ENCODE results near the gene GSTK1.

GSTK1 gene

DNA sequence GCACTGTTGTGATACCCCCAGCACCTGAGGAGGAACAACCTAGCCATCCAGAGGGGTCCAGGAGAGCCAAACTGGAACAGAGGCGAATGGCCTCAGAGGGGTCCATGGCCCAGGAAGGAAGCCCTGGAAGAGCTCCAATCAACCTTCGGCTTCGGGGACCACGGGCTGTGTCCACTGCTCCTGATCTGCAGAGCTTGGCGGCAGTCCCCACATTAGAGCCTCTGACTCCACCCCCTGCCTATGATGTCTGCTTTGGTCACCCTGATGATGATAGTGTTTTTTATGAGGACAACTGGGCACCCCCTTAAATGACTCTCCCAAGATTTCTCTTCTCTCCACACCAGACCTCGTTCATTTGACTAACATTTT is 23.3 kb downstream of the GSTK1 start:
- TF ChIP-seq, protein P1, sequence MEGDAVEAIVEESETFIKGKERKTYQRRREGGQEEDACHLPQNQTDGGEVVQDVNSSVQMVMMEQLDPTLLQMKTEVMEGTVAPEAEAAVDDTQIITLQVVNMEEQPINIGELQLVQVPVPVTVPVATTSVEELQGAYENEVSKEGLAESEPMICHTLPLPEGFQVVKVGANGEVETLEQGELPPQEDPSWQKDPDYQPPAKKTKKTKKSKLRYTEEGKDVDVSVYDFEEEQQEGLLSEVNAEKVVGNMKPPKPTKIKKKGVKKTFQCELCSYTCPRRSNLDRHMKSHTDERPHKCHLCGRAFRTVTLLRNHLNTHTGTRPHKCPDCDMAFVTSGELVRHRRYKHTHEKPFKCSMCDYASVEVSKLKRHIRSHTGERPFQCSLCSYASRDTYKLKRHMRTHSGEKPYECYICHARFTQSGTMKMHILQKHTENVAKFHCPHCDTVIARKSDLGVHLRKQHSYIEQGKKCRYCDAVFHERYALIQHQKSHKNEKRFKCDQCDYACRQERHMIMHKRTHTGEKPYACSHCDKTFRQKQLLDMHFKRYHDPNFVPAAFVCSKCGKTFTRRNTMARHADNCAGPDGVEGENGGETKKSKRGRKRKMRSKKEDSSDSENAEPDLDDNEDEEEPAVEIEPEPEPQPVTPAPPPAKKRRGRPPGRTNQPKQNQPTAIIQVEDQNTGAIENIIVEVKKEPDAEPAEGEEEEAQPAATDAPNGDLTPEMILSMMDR (IDR thresholded peaks at IDR 0.05) = no peak

DNA sequence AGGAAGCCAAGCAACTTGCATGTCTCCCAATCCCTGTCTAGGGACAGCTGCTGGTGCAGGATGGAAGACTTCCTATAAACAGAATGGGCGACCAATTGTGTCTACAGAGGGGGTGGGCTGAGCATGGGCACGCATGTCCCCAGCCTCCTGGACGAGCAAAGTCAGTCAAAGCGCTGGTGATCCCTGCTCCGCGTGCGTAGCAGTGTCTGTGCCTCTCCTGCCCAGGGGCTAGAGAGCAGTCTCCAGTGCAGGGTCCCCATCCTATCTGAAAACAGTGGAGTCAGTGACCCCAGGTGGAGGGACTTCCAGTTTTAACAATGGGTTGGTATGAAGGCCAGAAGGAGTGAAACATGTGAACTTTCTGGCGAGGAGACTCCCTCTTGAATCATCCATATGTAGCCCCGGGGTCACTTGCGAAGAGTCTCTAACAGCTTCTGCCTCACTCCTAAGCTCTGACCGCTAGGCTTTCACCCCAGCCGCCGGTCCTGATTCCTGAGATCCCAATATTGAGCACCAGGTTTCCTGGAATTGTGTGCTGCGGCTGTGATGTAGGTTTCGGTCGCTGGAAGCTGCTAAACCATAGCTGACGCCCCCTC is 24.2 kb downstream of the GSTK1 start:
- TF ChIP-seq, protein P1 (IDR thresholded peaks at IDR 0.05) = no peak

DNA sequence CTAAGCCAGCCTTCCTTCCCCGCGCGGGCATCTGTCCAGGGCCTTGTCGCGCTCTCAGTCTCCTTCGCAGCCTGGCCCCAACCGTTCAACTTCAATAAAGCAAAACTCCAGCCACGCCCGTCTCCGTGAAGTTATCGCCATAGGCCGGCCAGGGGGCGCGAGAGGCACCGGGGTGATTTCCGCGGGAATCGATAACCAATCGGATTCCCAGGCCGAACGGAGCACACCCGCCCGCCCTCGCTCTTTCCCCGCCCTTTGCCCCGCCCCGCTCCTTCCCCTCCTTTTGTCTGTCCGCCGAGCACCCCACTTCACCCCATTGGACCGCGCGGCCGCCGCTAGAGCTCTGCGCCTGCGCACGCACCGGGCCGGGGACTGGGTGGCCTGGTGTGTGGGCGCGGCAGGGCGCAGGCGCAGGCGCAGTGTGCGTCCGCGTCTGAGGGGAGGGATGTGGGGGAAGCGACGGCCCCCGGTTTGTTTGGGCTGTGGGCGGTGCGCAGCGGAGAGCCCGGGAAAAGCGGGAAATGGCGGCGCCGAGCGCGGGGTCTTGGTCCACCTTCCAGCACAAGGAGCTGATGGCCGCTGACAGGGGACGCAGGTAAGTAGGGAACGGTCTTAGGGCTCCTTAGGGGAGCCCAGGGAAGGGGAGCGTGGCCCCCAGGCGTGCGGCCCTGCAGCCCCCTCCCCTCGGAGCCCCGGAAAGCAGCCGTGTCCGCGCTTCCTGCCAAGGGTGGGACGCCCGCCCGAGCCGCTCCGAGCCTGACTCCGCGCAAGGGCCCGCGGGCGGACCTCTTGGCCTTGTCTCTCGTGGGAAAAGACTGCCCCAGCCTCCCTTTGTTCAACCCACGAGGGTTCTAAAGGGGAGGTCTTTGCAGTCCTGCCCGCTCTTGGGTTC is 24.9 kb downstream of the GSTK1 start, which contains the start of gene CASP2:
Gene CASP2, plus strand, starts transcription at position 417 of the 892 bp plus-strand sequence. Its CDS starts 105 bp downstream, at position 522.
- TF ChIP-seq, protein P1 (IDR thresholded peaks at IDR 0.05) = no peak

DNA sequence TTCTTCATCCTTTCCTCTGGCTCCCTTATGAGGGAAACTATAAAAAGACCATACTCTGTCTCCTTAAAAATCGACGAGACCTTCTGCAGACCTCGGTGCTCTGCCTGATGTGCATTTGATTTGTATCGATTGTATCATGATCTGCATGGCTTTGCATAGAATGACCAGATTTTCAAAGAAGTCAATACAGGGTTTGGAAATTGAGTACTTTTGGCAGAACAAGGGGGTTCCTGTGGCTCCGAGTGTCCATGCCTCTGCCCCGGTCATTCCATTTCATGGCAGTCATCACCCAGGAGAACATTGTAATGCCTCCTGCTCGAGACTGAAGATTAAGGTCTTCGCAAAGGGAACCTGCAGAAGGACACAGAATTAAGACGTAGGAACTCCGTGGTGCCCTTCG is 25.6 kb downstream of the GSTK1 start:
- TF ChIP-seq, protein P1 (IDR thresholded peaks at IDR 0.05) = no peak

DNA sequence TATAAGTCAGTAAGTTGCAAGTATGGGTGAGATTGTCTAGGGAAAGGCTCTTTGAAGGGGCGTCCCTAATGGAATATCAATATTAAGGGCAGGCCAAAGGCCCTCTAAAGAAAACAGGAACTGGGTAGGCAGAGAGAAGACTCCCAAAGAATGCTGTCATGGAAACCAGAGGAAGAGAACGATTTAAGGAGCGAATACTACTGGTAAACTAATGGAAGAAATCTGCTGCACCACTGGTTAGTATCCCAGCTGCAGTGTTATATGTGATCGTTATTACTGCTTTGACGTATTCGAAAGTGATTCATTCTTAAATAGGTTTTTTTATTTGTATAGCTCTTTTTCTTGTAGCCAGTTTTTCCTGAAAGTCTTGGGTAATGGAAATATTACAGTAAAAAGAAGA is 26.2 kb downstream of the GSTK1 start:
- TF ChIP-seq, protein P1 (IDR thresholded peaks at IDR 0.05) = no peak

DNA sequence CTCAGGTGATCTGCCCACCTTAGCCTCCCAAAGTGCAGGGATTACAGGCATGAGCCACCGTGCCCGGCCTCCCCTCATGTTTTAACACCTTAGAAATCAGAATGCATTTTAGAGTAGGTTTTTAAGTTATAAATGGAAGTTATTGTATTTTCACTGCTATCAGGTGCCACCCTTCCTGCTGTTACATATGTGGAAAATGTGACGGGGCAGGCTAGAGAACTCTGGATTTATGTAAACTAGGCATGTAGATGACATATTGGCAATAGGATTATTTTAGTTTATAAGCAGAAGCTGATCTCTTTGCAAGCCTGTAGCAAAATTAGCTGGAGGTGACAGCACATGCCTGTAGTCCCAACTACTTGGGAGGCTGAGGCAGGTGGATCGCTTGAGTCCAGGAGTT is 27.1 kb downstream of the GSTK1 start:
- TF ChIP-seq, protein P1 (IDR thresholded peaks at IDR 0.05) = no peak

DNA sequence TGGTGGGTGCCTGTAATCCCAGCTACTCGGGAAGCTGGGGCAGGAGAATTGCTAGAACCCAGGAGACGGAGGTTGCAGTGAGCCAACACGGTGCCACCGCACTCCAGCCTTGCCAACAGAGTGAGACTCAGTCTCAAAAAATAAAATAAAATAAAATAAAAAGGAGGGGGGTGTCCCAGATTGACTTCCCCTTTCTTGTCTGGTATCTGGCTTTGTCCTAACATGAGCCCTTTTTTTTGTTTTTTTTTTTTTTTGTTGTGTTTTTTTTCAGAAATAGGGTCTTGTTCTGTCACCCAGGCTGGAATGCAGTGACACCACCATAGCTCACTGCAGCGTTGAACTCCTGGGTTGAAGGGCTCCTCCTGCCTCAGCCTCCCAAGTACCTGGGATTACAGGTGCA is 29.6 kb downstream of the GSTK1 start:
- TF ChIP-seq, protein P1 (IDR thresholded peaks at IDR 0.05) = no peak

All from LNCAP (cell line).